ENCODE data around the gene FAM3C. TPM values are rescaled to one million over a fixed set of nuclear protein-coding genes. Genes with fewer than 3 reads are reported as not detected.

Gene FAM3C
- total and polyA plus RNA-seq, 2 donors (not counting 1 experiment from before 2014, with no cell fraction given) = 38.7 to 75.4 TPM

DNA sequence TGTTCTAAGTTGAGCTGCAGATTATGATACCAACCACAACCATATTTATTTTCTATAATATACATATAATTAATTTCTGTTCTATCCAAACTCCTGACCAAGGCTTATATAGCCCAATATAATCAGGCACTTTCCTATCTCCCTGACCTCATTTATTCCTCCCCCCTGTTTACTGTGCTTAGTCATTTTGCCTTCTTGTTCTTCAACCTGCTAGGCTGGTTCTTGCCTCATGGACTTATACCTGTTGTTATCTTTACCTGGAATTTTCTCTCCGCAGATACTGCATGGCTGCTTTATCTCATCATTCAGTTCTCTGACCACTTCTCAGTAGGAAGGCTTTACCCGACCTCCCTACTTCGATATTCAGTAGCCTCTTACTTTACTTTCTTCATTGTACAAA, 24.9 kb upstream of the FAM3C start:
- Histone ChIP-seq H3K36me3 (replicated peaks in 1 of 2; ENCODE audit: control extremely low read depth in 1 of 2, control insufficient read depth in 1 of 2, extremely low read depth in 1 of 2, insufficient read depth in 2 of 2, low read length in 1 of 2) (no peaks in the 10 kb centered on the region), H3K27ac (ENCODE audit: low read length in 2 of 2) (no peak overlapping the region), H3K4me2 (replicated peaks; ENCODE audit: low read depth, low read length, poor library complexity, severe bottlenecking) (no peak overlapping the region), H2AFZ (ENCODE audit: insufficient read depth, low read depth, low read length, poor library complexity, severe bottlenecking) (no peak overlapping the region), H4K20me1 (ENCODE audit: control insufficient read depth, insufficient read depth, low read length, poor library complexity, severe bottlenecking) (no peaks in the 10 kb centered on the region), H3K4me3 (ENCODE audit: control extremely low read depth in 1 of 5, extremely low read depth in 1 of 5, insufficient read depth in 1 of 5, low read depth in 2 of 5, low read length in 4 of 5) (no peak overlapping the region), H3K9ac (ENCODE audit: low read length) (no peak overlapping the region), H3K9me3 (ENCODE audit: control extremely low read depth in 1 of 3, control insufficient read depth in 2 of 3, insufficient read depth in 1 of 3, low read length in 2 of 3) (no peaks in the 10 kb centered on the region), H3K27me3 (replicated peaks in 1 of 4; ENCODE audit: control extremely low read depth in 1 of 4, control insufficient read depth in 3 of 4, insufficient read depth in 4 of 4, low read length in 3 of 4) (no peaks in the 10 kb centered on the region), H3K79me2 (ENCODE audit: control insufficient read depth, insufficient read depth, low read length) (no peaks in the 10 kb centered on the region), H3K4me1 (ENCODE audit: control insufficient read depth in 2 of 2, insufficient read depth in 2 of 2, low read length in 2 of 2) (no peaks in the 10 kb centered on the region)
- TF ChIP-seq EZH2 (IDR thresholded peaks at IDR 0.05; ENCODE audit: borderline replicate concordance, insufficient read depth, low read depth, low read length, poor library complexity, severe bottlenecking) = no peak
- TF ChIP-seq, protein P1, sequence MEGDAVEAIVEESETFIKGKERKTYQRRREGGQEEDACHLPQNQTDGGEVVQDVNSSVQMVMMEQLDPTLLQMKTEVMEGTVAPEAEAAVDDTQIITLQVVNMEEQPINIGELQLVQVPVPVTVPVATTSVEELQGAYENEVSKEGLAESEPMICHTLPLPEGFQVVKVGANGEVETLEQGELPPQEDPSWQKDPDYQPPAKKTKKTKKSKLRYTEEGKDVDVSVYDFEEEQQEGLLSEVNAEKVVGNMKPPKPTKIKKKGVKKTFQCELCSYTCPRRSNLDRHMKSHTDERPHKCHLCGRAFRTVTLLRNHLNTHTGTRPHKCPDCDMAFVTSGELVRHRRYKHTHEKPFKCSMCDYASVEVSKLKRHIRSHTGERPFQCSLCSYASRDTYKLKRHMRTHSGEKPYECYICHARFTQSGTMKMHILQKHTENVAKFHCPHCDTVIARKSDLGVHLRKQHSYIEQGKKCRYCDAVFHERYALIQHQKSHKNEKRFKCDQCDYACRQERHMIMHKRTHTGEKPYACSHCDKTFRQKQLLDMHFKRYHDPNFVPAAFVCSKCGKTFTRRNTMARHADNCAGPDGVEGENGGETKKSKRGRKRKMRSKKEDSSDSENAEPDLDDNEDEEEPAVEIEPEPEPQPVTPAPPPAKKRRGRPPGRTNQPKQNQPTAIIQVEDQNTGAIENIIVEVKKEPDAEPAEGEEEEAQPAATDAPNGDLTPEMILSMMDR (IDR thresholded peaks at IDR 0.05) = no peak
- ATAC-seq (ENCODE audit: low read depth) (no peak), DNase-seq (no peak)
- intact Hi-C loops (cut with micrococcal nuclease) = no loop called here
- H3K9me3 Mint-ChIP-seq (ENCODE audit: insufficient read depth) = no peaks in the 10 kb centered on the region
- CTCF ChIA-PET = no interaction called here
- no peak overlapping the region for H3K27ac Mint-ChIP-seq
- POLR2A ChIA-PET = interaction anchor here (0.7 kb wide), 1 partner anchor 30 kb away, joined by 3 read pairs; no protein-coding TSS in a partner anchor
- 0% methylated on average over 1 of the region's 3 CpGs for WGBS (ENCODE audit: insufficient coverage)
- H3K4me1 Mint-ChIP-seq = no peaks in the 10 kb centered on the region
- H3K4me3 Mint-ChIP-seq = no peak overlapping the region
- H3K27me3 Mint-ChIP-seq = no peaks in the 10 kb centered on the region

DNA sequence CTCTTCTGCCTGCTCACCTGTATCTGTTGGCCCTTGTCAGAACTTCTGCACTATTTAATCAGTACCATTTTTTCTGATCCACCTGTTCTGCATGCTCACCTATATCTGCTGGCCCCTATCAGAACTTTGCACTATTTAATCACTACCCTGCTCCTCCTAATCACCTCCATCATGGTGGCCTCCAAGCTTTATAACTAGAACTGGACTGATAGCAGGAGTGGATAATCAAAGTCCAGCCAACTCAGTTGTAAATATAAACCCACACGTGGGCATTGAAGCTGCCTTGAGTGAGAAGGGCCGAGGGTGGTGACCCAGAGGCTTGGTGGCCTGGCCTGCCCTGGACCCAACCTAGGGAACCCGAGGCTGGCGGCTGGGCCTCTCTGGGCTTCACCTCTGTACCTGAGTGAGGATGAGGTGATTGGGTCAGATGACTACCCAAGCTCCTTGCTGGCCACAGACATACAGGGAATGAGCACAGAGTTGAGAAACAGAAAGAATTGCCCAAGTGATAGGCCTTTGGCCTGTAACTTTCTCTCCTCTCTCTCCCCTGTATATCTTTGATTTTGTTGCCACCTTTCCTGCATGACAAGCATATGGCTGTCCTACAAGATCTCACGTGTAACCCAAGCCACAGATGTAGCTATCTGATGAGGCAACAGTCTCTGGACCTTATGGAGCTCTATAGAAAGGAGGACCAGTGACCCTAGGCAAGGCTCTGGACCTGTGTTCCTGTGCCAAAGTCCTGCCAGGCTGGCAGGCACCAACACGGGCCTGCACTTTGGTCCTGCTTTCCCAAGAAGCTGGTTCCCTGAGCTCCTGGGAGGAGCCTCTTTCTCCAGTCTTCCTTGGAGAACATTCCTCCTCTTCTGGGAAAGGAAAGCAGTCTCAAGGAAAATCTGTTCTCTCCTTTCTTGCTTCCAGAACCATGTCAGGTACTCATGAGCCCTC, 23.4 kb upstream of the FAM3C start:
- ATAC-seq (ENCODE audit: low read depth) = no peak
- intact Hi-C loops (cut with micrococcal nuclease) = no loop called here
- Mint-ChIP-seq H3K27ac (no peak overlapping the region), H3K4me3 (no peak overlapping the region), H3K27me3 (no peaks in the 10 kb centered on the region), H3K4me1 (no peaks in the 10 kb centered on the region), H3K9me3 (ENCODE audit: insufficient read depth) (no peaks in the 10 kb centered on the region)
- no peak for TF ChIP-seq EZH2 (IDR thresholded peaks at IDR 0.05; ENCODE audit: borderline replicate concordance, insufficient read depth, low read depth, low read length, poor library complexity, severe bottlenecking)
- TF ChIP-seq, protein P1 (IDR thresholded peaks at IDR 0.05) = no peak
- Histone ChIP-seq H2AFZ (ENCODE audit: insufficient read depth, low read depth, low read length, poor library complexity, severe bottlenecking) (no peak overlapping the region), H3K4me1 (ENCODE audit: control insufficient read depth in 2 of 2, insufficient read depth in 2 of 2, low read length in 2 of 2) (no peaks in the 10 kb centered on the region), H3K36me3 (replicated peaks in 1 of 2; ENCODE audit: control extremely low read depth in 1 of 2, control insufficient read depth in 1 of 2, extremely low read depth in 1 of 2, insufficient read depth in 2 of 2, low read length in 1 of 2) (no peaks in the 10 kb centered on the region), H3K4me2 (replicated peaks; ENCODE audit: low read depth, low read length, poor library complexity, severe bottlenecking) (no peak overlapping the region), H3K9ac (ENCODE audit: low read length) (no peak overlapping the region), H4K20me1 (ENCODE audit: control insufficient read depth, insufficient read depth, low read length, poor library complexity, severe bottlenecking) (no peaks in the 10 kb centered on the region), H3K79me2 (ENCODE audit: control insufficient read depth, insufficient read depth, low read length) (no peaks in the 10 kb centered on the region), H3K27me3 (replicated peaks in 1 of 4; ENCODE audit: control extremely low read depth in 1 of 4, control insufficient read depth in 3 of 4, insufficient read depth in 4 of 4, low read length in 3 of 4) (no peaks in the 10 kb centered on the region), H3K27ac (ENCODE audit: low read length in 2 of 2) (no peak overlapping the region), H3K4me3 (ENCODE audit: control extremely low read depth in 1 of 5, extremely low read depth in 1 of 5, insufficient read depth in 1 of 5, low read depth in 2 of 5, low read length in 4 of 5) (no peak overlapping the region), H3K9me3 (ENCODE audit: control extremely low read depth in 1 of 3, control insufficient read depth in 2 of 3, insufficient read depth in 1 of 3, low read length in 2 of 3) (no peaks in the 10 kb centered on the region)
- DNase-seq = no peak
- 80% methylated on average over 6 of the region's 6 CpGs for WGBS (ENCODE audit: insufficient coverage)
- ChIA-PET CTCF (interaction anchor here (1.0 to 1.2 kb wide), 2 partner anchors 11 to 311 kb away, joined by 3 read pairs; no protein-coding TSS in a partner anchor), POLR2A (no interaction called here)

All from B cell (primary cell).